ENCODE data around the gene GPR6.

GPR6 gene

GRCh38 chr6:110002676-110003075 lies 24.6 kb downstream of the GPR6 start:
- no peak for DNase-seq

- DNase-seq: no peak
Observed at GRCh38 chr6:110013386-110013785, 35.3 kb downstream of the GPR6 start.

GRCh38 chr6:110015206-110015605 lies 37.1 kb downstream of the GPR6 start:
- DNase-seq: no peak

- no peak for DNase-seq
Observed at GRCh38 chr6:110017306-110017705, 39.2 kb downstream of the GPR6 start.

- DNase-seq: no peak
Observed at GRCh38 chr6:110017946-110018345, 39.8 kb downstream of the GPR6 start.

GRCh38 chr6:110018486-110018885 lies 40.4 kb downstream of the GPR6 start:
- no peak for DNase-seq

GRCh38 chr6:110020888-110021287 lies 42.8 kb downstream of the GPR6 start:
- DNase-seq: no peak

GRCh38 chr6:110029144-110029543 lies 51.0 kb downstream of the GPR6 start:
- no peak for DNase-seq
